ENCODE measurements around the gene ACAD8.

ACAD8 gene

DNA sequence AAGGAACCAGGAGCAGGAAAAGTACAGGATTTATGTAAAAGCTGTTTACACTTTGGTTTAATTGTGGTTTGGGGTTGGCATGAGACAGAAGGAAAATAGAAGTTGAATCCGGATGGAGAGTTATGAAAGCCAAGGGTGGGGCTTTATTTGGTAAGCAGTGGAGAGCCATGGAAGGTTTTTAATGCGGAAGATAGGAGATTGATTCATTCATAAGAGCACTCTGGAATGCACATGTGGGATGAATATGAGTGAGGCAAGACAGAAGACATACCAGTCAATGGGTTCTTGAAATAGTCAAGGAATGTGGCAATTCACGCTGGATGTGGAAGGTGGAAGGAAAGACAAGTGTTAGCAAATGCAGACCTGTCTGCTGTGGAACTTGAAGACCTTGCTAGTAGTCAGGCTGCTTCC lies 13.5 kb downstream of the ACAD8 start:
- no peak for DNase-seq (ENCODE audit: low read depth)
- H3K4me3 ChIP-seq (ENCODE audit: low read depth, low read length): no peak overlapping the region
- TF ChIP-seq, protein P1, sequence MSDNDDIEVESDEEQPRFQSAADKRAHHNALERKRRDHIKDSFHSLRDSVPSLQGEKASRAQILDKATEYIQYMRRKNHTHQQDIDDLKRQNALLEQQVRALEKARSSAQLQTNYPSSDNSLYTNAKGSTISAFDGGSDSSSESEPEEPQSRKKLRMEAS (IDR thresholded peaks at IDR 0.05; ENCODE audit: low read depth, low read length): no peak
- TF ChIP-seq POLR2A (IDR thresholded peaks at IDR 0.05; ENCODE audit: extremely low read depth, insufficient read length) (no peak), CTCF (IDR thresholded peaks at IDR 0.05; ENCODE audit: low read depth, low read length) (no peak), MYC (IDR thresholded peaks at IDR 0.05; ENCODE audit: low read depth, low read length) (no peak)

- no peak for DNase-seq (ENCODE audit: low read depth)
- H3K4me3 ChIP-seq (ENCODE audit: low read depth, low read length): no peak overlapping the region
- TF ChIP-seq, protein P1 (IDR thresholded peaks at IDR 0.05; ENCODE audit: low read depth, low read length): no peak
- no peak for TF ChIP-seq CTCF (IDR thresholded peaks at IDR 0.05; ENCODE audit: low read depth, low read length)
Observed at GRCh38 chr11:134267461-134267860, 14.1 kb downstream of the ACAD8 start.

DNA sequence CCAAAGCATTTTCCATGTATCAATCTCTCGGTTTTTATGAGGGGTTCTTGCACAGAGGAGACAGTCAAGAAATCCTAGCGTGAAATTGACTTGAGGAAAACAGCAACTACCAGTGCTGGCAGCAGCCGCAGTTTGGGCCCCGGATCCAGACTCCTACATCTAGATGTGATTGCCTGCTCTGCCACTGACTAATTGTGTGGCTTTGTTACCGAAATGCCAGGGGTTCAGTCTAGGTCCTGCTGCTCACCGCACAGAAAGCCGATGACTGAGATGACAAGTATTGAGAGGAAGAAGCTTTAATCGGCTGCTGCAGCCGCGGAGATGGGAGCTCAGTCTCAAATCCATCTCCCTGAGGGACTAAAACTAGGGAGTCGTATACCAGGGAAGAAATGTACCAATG lies 14.6 kb downstream of the ACAD8 start:
- no peak overlapping the region for H3K4me3 ChIP-seq (ENCODE audit: low read depth, low read length)
- TF ChIP-seq CTCF (IDR thresholded peaks at IDR 0.05; ENCODE audit: low read depth, low read length) (no peak), MYC (IDR thresholded peaks at IDR 0.05; ENCODE audit: low read depth, low read length) (no peak), POLR2A (IDR thresholded peaks at IDR 0.05; ENCODE audit: extremely low read depth, insufficient read length) (no peak)
- TF ChIP-seq, protein P1 (IDR thresholded peaks at IDR 0.05; ENCODE audit: low read depth, low read length): no peak
- no peak for DNase-seq (ENCODE audit: low read depth)

- DNase-seq (ENCODE audit: low read depth): peak; percentile 27
- H3K4me3 ChIP-seq (ENCODE audit: low read depth, low read length): no peak overlapping the region
- TF ChIP-seq CTCF (IDR thresholded peaks at IDR 0.05; ENCODE audit: low read depth, low read length): no peak
- TF ChIP-seq MYC (IDR thresholded peaks at IDR 0.05; ENCODE audit: low read depth, low read length): no peak
- no peak for TF ChIP-seq POLR2A (IDR thresholded peaks at IDR 0.05; ENCODE audit: extremely low read depth, insufficient read length)
- TF ChIP-seq, protein P1 (IDR thresholded peaks at IDR 0.05; ENCODE audit: low read depth, low read length): no peak
Observed at GRCh38 chr11:134270250-134270714, 16.9 kb downstream of the ACAD8 start.

DNA sequence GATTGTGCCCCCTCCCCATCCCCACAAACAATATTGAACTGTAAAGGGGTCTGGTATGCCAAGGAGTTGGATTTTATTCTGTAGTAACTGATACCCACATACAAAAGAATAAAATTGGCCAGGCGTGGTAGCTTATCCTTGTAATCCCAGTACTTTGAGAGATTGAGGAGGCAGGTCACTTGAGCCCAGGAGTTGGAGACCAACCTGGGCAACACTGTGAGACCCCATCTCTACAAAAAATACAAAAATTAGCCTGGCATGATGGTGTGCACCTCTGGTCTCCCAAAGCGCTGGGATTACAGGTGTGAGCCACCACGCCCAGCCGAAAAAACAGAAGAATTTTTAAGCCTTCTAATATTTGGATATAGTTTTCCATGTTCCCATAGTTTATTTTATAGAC lies 18.6 kb downstream of the ACAD8 start:
- DNase-seq (ENCODE audit: low read depth): no peak
- TF ChIP-seq POLR2A (IDR thresholded peaks at IDR 0.05; ENCODE audit: extremely low read depth, insufficient read length): no peak
- no peak for TF ChIP-seq MYC (IDR thresholded peaks at IDR 0.05; ENCODE audit: low read depth, low read length)
- TF ChIP-seq CTCF (IDR thresholded peaks at IDR 0.05; ENCODE audit: low read depth, low read length): no peak
- TF ChIP-seq, protein P1 (IDR thresholded peaks at IDR 0.05; ENCODE audit: low read depth, low read length): no peak
- no peak overlapping the region for H3K4me3 ChIP-seq (ENCODE audit: low read depth, low read length)

Data from NB4 (cell line).